ENCODE results near the gene LRRC8D. TPM values are rescaled to one million over a fixed set of nuclear protein-coding genes. Genes with fewer than 3 reads are reported as not detected.

Gene LRRC8D
- total RNA-seq, 1 donor from 2014 or later = 31.4 TPM

DNA sequence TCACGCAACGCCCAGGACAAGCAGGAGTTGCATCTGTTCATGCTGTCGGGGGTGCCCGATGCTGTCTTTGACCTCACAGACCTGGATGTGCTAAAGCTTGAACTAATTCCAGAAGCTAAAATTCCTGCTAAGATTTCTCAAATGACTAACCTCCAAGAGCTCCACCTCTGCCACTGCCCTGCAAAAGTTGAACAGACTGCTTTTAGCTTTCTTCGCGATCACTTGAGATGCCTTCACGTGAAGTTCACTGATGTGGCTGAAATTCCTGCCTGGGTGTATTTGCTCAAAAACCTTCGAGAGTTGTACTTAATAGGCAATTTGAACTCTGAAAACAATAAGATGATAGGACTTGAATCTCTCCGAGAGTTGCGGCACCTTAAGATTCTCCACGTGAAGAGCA is 113.6 kb downstream of the LRRC8D start:
- DNase-seq (ENCODE audit: low spot score in 2 of 2) (no peak), FAIRE-seq (no peak)

DNA sequence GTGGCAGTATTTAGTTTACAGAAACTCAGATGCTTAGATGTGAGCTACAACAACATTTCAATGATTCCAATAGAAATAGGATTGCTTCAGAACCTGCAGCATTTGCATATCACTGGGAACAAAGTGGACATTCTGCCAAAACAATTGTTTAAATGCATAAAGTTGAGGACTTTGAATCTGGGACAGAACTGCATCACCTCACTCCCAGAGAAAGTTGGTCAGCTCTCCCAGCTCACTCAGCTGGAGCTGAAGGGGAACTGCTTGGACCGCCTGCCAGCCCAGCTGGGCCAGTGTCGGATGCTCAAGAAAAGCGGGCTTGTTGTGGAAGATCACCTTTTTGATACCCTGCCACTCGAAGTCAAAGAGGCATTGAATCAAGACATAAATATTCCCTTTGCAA is 114.4 kb downstream of the LRRC8D start:
- no peak for FAIRE-seq
- DNase-seq (ENCODE audit: low spot score in 2 of 2) = no peak

GRCh38 chr1:89936694-89937093 is 115.9 kb downstream of the LRRC8D start:
- DNase-seq (ENCODE audit: low spot score in 2 of 2) = no peak
- FAIRE-seq = no peak

DNA sequence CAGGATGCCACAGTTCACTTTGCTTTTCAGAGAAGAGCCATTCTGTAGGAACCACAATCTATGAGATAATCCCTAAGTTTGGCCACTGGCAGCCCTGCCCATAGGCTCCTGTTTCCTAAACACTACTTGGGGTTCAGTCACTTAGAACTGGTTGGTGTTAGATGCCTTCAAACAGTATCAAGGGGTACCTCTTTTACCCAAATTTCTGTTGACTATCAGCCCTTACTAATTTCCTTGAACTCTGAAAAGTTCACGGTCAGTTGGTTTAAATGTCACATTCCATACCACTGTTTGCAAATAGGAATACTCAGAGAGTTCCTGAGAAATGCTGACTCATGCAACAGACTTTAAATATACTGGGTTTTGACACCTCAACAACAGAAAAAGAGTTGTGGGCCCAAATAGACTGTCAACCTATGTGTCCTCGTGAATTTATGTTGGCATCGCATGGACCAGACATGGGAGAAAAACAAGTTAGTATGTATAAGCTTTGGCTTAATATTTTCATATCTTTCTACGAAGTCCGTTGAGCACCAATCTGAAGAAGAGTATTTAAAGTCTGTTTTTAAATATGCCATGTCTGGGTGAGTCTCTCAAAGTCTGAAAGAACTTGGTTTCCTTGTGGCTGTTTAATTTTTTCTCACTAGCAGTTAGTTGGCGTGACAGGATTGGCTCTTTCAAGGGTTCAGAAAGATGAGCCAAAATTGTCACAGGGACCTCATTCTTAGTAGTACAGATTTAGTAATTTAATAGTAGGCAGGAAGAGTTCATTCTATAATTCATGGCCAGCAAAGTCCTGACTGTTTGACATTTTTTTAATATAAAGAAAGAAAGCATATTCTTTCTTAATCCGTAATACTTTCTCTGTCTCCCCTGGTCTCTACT is 117.6 kb downstream of the LRRC8D start:
- no peak for FAIRE-seq

DNA sequence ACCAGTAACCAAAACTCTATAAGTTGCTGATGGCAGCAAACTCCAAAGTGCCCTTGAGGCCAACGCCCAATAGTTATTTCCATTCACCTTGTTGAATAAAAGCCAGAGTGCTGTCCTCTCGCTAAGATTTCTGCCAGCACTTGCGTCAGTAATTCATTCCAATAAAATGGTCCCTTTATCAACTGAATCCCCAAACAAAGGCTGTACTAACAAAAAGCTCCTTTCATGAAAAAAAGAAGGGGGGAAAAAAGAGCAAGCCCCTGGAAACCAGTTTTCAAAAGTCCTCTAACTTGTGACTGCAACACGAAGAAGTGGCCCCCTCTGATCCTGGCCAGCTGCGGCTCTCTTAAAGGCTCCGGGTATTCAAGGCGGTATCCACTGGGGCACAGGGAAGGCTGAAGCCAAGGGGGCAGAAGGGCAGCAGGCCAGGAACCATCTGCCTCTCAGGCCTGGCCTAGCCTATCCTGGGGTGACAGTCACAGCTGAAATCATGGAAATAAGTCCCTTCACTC is 118.3 kb downstream of the LRRC8D start:
- no peak for DNase-seq (ENCODE audit: low spot score in 2 of 2)
- no peak for FAIRE-seq

More for the DNA sequence above, 117.6 kb downstream of the LRRC8D start:
- DNase-seq (ENCODE audit: low spot score in 2 of 2) = no peak

GRCh38 chr1:89939693-89940438 is 119.0 kb downstream of the LRRC8D start:
- DNase-seq (ENCODE audit: low spot score in 2 of 2) (no peak), FAIRE-seq (no peak)

GRCh38 chr1:89941110-89941766 is 120.4 kb downstream of the LRRC8D start:
- no peak for DNase-seq (ENCODE audit: low spot score in 2 of 2)
- no peak for FAIRE-seq

DNA sequence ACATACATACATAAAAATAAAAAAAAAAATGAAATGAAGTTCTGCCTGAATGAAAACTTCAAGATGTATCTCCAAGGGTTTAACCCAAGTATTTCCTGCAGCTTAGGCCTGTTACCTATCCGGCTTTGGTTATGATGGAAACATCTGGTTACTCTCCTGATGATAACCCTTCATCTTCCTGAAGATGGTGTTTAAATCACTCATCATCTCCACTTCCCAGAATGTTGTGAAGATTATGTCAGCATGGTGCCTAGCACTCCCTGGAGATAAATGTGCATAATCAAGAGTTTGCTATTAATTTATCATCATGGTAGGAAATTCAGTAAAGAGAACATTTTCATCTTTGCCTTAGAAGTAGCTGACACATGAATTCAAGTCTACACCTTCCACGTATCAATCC is 121.2 kb downstream of the LRRC8D start:
- DNase-seq (ENCODE audit: low spot score in 2 of 2) = no peak
- FAIRE-seq = no peak

DNA sequence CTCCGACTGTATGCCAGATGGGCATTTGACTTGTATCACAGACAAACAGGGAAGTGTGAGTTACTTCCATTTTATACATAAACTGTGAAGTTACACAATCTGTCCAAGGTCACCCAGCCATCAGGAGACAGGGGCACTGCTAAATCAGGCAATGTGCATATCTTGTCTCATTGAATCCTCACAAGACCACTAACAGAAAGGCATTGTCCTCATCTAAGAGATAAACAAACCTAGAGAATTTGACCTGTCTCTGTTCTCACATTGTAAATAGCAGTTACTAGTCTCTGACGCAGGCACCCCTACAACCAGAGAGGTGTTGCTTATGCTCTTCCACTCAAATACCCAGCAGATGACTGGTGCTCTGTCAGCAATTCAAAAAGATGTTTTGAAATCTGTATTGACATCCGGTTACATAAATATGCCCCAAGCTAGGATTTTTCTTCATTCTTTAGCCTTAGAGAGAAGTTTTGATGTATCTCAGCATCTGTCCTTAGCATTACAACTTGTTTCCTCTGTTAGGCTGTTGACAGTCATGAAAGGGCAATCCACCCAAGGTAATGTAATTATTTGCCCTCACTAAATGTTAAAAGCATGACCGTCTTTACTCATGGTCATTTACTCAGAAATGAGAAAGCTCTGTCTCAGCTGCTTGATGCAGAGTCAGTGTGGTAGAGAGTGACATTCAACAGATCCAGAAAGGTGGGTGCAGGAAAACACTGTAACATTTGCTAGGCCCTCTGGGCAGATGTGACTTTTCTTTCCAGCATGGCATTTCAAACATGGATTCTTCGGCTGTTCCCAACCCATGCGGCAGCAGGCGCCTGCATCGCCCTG is 122.2 kb downstream of the LRRC8D start:
- no peak for DNase-seq (ENCODE audit: low spot score in 2 of 2)
- FAIRE-seq = no peak

GRCh38 chr1:89943846-89944781 is 123.3 kb downstream of the LRRC8D start:
- FAIRE-seq (no peak), DNase-seq (ENCODE audit: low spot score in 2 of 2) (no peak)

GRCh38 chr1:89945852-89946476 is 125.1 kb downstream of the LRRC8D start:
- FAIRE-seq (no peak), DNase-seq (ENCODE audit: low spot score in 2 of 2) (no peak)

GRCh38 chr1:89946532-89946931 is 125.7 kb downstream of the LRRC8D start:
- FAIRE-seq (no peak), DNase-seq (ENCODE audit: low spot score in 2 of 2) (no peak)

DNA sequence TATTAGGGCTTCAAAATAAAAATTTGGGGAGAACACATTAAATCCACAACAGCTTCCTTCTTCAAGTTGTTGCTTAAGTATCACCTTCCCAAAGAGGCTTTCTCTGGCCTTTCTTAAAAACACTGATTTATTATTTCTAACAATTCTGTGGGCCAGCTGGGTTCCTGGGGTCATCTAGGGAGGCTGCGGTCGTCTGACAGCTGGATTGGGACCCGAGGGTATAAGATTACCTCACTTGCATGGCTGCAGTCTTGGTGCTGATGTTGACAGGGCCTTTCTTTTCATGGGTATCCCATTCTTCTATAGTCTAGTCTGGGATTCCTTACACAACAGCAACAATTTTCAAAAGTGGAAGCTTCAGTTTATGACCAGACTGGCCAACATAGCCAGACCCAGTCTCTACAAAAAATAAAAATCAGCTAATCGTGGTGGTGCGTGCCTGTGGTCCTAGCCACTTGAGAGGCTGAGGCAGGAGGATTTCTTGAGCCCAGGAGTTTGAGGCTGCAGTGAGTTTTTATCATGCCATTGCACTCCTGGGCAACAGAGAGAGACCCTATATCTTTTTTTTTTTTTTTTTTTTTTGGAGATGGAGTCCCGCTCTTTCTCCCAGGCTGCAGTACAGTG is 128.0 kb downstream of the LRRC8D start:
- DNase-seq (ENCODE audit: low spot score in 2 of 2) (no peak), FAIRE-seq (no peak)

DNA sequence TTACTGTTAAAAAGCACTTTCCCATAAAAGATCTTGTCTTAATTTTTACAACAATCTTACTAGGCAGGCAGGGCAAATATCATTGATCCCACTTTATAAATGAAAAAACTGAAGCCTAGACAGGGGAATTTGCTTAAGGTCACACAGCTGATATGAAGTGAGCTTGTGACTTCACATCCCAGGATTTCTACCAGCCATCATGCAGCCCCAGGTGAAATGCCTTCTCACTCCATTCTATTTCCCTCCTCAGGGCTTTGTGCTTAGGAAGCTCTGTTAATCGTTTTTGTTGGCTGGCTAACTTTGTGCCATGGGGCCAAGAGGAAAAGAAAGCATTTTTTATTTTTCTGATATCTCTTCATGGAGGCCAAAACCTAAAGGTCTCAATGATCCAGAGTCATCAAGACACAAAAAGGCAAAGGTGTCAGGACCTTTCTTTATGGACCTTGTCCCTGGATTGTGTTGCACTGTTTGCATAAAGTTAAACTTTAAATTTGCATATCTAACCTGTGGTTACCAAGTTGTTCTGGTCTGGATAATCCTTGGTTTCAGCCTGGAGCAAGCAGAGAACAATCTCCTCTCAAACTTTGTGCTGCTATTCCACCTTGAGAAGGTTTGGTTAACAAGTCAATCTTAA is 129.3 kb downstream of the LRRC8D start:
- FAIRE-seq = no peak
- DNase-seq (ENCODE audit: low spot score in 2 of 2) = no peak

GRCh38 chr1:89950703-89951102 is 129.9 kb downstream of the LRRC8D start:
- DNase-seq (ENCODE audit: low spot score in 2 of 2) (no peak), FAIRE-seq (no peak)

GRCh38 chr1:89951766-89952604 is 131.2 kb downstream of the LRRC8D start:
- DNase-seq (ENCODE audit: low spot score in 2 of 2) = no peak

More at GRCh38 chr1:89951766-89952604, 131.2 kb downstream of the LRRC8D start:
- FAIRE-seq = no peak
